GM12801 (cell line): ENCODE data around the gene FURIN.

Source experiments
- CTCF ChIP-seq: IDR thresholded peaks from one replicate; pipeline ENCODE4 v1.5.1; 2011; ENCODE audit warnings: control low read depth; ENCODE audit not compliant: insufficient read length; ENCODE audit errors: extremely low read depth

Gene FURIN

GRCh38 chr15:90828111-90828510 lies 40.3 kb upstream of the FURIN start:
- no peak for TF ChIP-seq CTCF

GRCh38 chr15:90829126-90829525 lies 39.3 kb upstream of the FURIN start:
- no peak for TF ChIP-seq CTCF

- no peak for TF ChIP-seq CTCF
These were observed 38.4 kb upstream of the FURIN start for GRCh38 chr15:90829942-90830440.

GRCh38 chr15:90834626-90835025 lies 33.8 kb upstream of the FURIN start:
- no peak for TF ChIP-seq CTCF

GRCh38 chr15:90836296-90836871 lies 32.0 kb upstream of the FURIN start:
- no peak for TF ChIP-seq CTCF

- TF ChIP-seq CTCF: no peak
These were observed 31.3 kb upstream of the FURIN start for GRCh38 chr15:90837094-90837493.

GRCh38 chr15:90838139-90838538 lies 30.2 kb upstream of the FURIN start:
- TF ChIP-seq CTCF: no peak

- no peak for TF ChIP-seq CTCF
These were observed 29.8 kb upstream of the FURIN start for GRCh38 chr15:90838544-90838943.
